GM12878 (cell line): ENCODE data around the gene EFCAB8. TPM values are rescaled to one million over a fixed set of nuclear protein-coding genes. Genes with fewer than 3 reads are reported as not detected.

Experiments
- ATAC-seq: fragments of 200-7000 bp; cut with Tn5 transposase; 3 replicates; pipeline ENCODE4 v1.9.1; 2020; ENCODE audit warnings: mild to moderate bottlenecking, moderate library complexity
- BruUV-seq: library from RNA; stranded (reverse); fragments of 400-500 nt; replicated peaks from 2 replicates; lab custom pipeline; 2021; lab: Mats Ljungman, UMichigan
- CTCF ChIA-PET: fragments of 300-600 bp; sonication (Branson Sonifier 250); formaldehyde crosslinking; extraction: SDS; loops from one replicate; lab custom pipeline; 2021; ENCODE audit warnings: inconsistent platforms; lab: Yijun Ruan, JAX
- POLR2A ChIA-PET: fragments of 350-600 bp; formaldehyde crosslinking; extraction: SDS; loops from one replicate; lab custom pipeline; 2021; ENCODE audit warnings: inconsistent platforms; lab: Charles Lee
- RAD21 ChIA-PET: fragments of 300-600 bp; sonication (Branson Sonifier 250); formaldehyde crosslinking; loops from one replicate; lab custom pipeline; 2023; ENCODE audit warnings: antibody characterized with exemption; ENCODE audit not compliant: unreplicated experiment; lab: Charles Lee
- SMC1A ChIA-PET: fragments of 300-600 bp; sonication (Branson Sonifier 250); formaldehyde crosslinking; loops from one replicate; lab custom pipeline; 2023; ENCODE audit not compliant: unreplicated experiment, uncharacterized antibody; lab: Charles Lee
- DNase-seq: peaks from one replicate; pipeline ENCODE4 v3.0.0-alpha.2; 2011; ENCODE audit warnings: low read depth, low spot score
- FAIRE-seq: peaks from 3 replicates; lab custom pipeline; 2011; peaks lifted over from hg19 to GRCh38; lab: Jason Lieb, UNC
- H2AFZ ChIP-seq: 2 replicates; pipeline ENCODE4 v1.6.0; 2011; ENCODE audit warnings: low read depth, low read length, control low read depth; ENCODE audit not compliant: control insufficient read depth
- H3K27ac ChIP-seq: 2 replicates; pipeline ENCODE4 v1.5.1; 2011; ENCODE audit warnings: control low read depth; ENCODE audit not compliant: control insufficient read depth, insufficient read depth
- H3K27me3 ChIP-seq, 2 experiments: replicated peaks in 1 of 2; 2 replicates each; pipeline versions ENCODE4 v1.6.0 to v1.6.1; 2011; ENCODE audit warnings: low read length in 1 of 2; ENCODE audit not compliant: control insufficient read depth in 2 of 2, insufficient read depth in 2 of 2
- H3K36me3 ChIP-seq, 2 experiments: 2 replicates each; pipeline ENCODE4 v1.5.1; 2011; ENCODE audit warnings: low read length in 1 of 2; ENCODE audit not compliant: control insufficient read depth in 2 of 2, insufficient read depth in 2 of 2
- H3K4me1 ChIP-seq: 2 replicates; pipeline ENCODE4 v1.6.1; 2011; ENCODE audit warnings: mild to moderate bottlenecking, low read length, moderate library complexity, mixed read lengths; ENCODE audit not compliant: control insufficient read depth, insufficient read depth
- H3K4me2 ChIP-seq: 2 replicates; pipeline ENCODE4 v1.6.0; 2011; ENCODE audit warnings: control low read depth; ENCODE audit not compliant: control insufficient read depth, insufficient read depth
- H3K4me3 ChIP-seq: fragments of 200-600 bp; sonication (generic); 2 replicates; pipeline ENCODE4 v1.5.1; 2016
- H3K79me2 ChIP-seq: 2 replicates; pipeline ENCODE4 v1.6.0; 2011; ENCODE audit warnings: low read length; ENCODE audit not compliant: control insufficient read depth, insufficient read depth
- H3K9ac ChIP-seq: 2 replicates; pipeline ENCODE4 v1.8.0; 2011; ENCODE audit warnings: low read length, control low read depth, mixed read lengths; ENCODE audit not compliant: control insufficient read depth, insufficient read depth
- H3K9me3 ChIP-seq: replicated peaks from 3 replicates; pipeline ENCODE4 v1.5.1; 2011; ENCODE audit warnings: mild to moderate bottlenecking, low read length; ENCODE audit not compliant: control insufficient read depth, insufficient read depth
- H4K20me1 ChIP-seq: 2 replicates; pipeline ENCODE4 v1.6.0; 2011; ENCODE audit not compliant: control insufficient read depth, insufficient read depth
- CBX3 ChIP-seq: fragments of 200-600 bp; sonication (generic); IDR thresholded peaks from 2 replicates; pipeline ENCODE4 v1.6.1; 2016; ENCODE audit warnings: low read depth, borderline replicate concordance
- EP300 ChIP-seq, 2 experiments: fragments of 150-350 bp in 1 of 2; IDR thresholded peaks; 2 replicates each; pipeline ENCODE4 v1.6.1; 2011 to 2012; ENCODE audit warnings: low read depth in 2 of 2, low read length in 2 of 2, borderline replicate concordance in 1 of 2, improper control_type of control experiment in 1 of 2, inconsistent platforms in 1 of 2; ENCODE audit not compliant: control insufficient read depth in 1 of 2
- JUNB ChIP-seq: IDR thresholded peaks from 2 replicates; pipeline ENCODE4 v1.6.1; 2016; ENCODE audit warnings: antibody characterized with exemption, mild to moderate bottlenecking
- KAT2A ChIP-seq: conservative IDR thresholded peaks from 2 replicates; pipeline ENCODE4 v1.6.1; 2011; ENCODE audit warnings: low read depth, low read length; ENCODE audit not compliant: control insufficient read depth
- PRDM15 ChIP-seq: fragments of 450-650 bp; formaldehyde crosslinking; IDR thresholded peaks from 2 replicates; pipeline ENCODE4 v1.4.0; 2020; ENCODE audit warnings: mild to moderate bottlenecking, moderate library complexity
- RUNX3 ChIP-seq: IDR thresholded peaks from 2 replicates; pipeline ENCODE4 v1.6.1; 2012; ENCODE audit warnings: low read length, inconsistent platforms
- TBL1XR1 ChIP-seq: IDR thresholded peaks from 2 replicates; pipeline ENCODE4 v1.6.1; 2012; ENCODE audit warnings: low read depth, low read length, improper control_type of control experiment
- ZBTB40 ChIP-seq: fragments of 450-650 bp; IDR thresholded peaks from 2 replicates; pipeline ENCODE4 v1.6.1; 2016; ENCODE audit warnings: mild to moderate bottlenecking, moderate library complexity, borderline replicate concordance
- ZNF384 ChIP-seq: IDR thresholded peaks from 2 replicates; pipeline ENCODE4 v1.6.1; 2012; ENCODE audit warnings: low read depth, mild to moderate bottlenecking, low read length, improper control_type of control experiment, borderline replicate concordance
- WGBS: methylation state at CpG from one replicate; pipeline ENCODE4 v1.1.6; 2016; ENCODE audit warnings: low lambda C conversion rate; ENCODE audit not compliant: insufficient replicate concordance, insufficient coverage; ENCODE audit errors: missing lambda C conversion rate; 5-methylcytosine and 5-hydroxymethylcytosine counted together
- in situ Hi-C: fragments of 300-500 bp; cut with MboI; formaldehyde crosslinking; loops from 9 replicates; pipeline ENCODE4 v1.14.3; 2018; ENCODE audit warnings: mixed read lengths
- intact Hi-C: fragments of 100-400 bp; cut with micrococcal nuclease; formaldehyde crosslinking; loops from one replicate; pipeline ENCODE4 v1.14.2; 2022; ENCODE audit not compliant: unreplicated experiment
- polyA plus RNA-seq, 11 experiments: library from polyadenylated mRNA; depleted of rRNA in 4 of 11; unstranded in 6 of 11; stranded (reverse) in 5 of 11; fragments of >200 nt; fragmentation: Nextera tagmentation in 4 of 11; fragmentation: Illumina TruSeq in 1 of 11; extraction: Ambion mirVana in 4 of 11; extraction: Trizol in 1 of 11; gene quantifications; 1 replicate in 1 of 11; 2 replicates in 10 of 11; pipeline versions ENCODE4 v1.2.1 to v1.2.3, GENCODE V29; 2011 to 2016; ENCODE audit warnings: inconsistent platforms in 2 of 11, missing spikeins in 2 of 11, low read depth in 1 of 11
- total RNA-seq, 4 experiments: library from RNA; depleted of rRNA in 3 of 4; stranded (reverse); fragments of >200 nt in 3 of 4; fragmentation: Illumina TruSeq in 1 of 4; extraction: Trizol in 1 of 4; gene quantifications; 2 replicates each; pipeline versions ENCODE4 v1.2.1 to v1.2.3, GENCODE V29; 2013 to 2021

Gene EFCAB8
- total and polyA plus RNA-seq, 10 of the 15 experiments (the other 5 are each of a cell fraction or from before 2014, with no cell fraction given) = 0.04 to 0.18 (median 0.06) TPM; not detected in 4

GRCh38 chr20:32980131-32980941 lies 121.6 kb downstream of the EFCAB8 start:
- ChIA-PET CTCF (no interaction called here), POLR2A (no interaction called here), RAD21 (no interaction called here), SMC1A (no interaction called here)
- Histone ChIP-seq H3K4me1 (no peaks in the 10 kb centered on the region), H3K27me3 (no peaks in the 10 kb centered on the region; a peak in 1 of 4 replicates), H3K4me3 (no peak overlapping the region), H4K20me1 (no peaks in the 10 kb centered on the region), H3K9ac (no peak overlapping the region), H3K9me3 (peaks cover 4% of the 10 kb centered on the region; the same call in 2 of the 3 replicates), H3K4me2 (no peak overlapping the region), H3K27ac (no peak overlapping the region), H2AFZ (no peak overlapping the region), H3K79me2 (no peaks in the 10 kb centered on the region), H3K36me3 (no peaks in the 10 kb centered on the region)
- FAIRE-seq = no peak
- no peak for ATAC-seq
- TF ChIP-seq JUNB (no peak), EP300 (IDR thresholded peaks at IDR 0.05; ENCODE audit: borderline replicate concordance in 1 of 2, control insufficient read depth in 1 of 2, low read depth in 2 of 2, low read length in 2 of 2) (no peak), CBX3 (no peak), RUNX3 (no peak), ZBTB40 (no peak), ZNF384 (no peak), TBL1XR1 (no peak), PRDM15 (no peak), KAT2A (no peak)
- intact Hi-C loops = no loop called here
- WGBS = 62% methylated on average over 16 of the region's 19 CpGs
- BruUV-seq = no TSS peak
- no peak for DNase-seq
- in situ Hi-C loops = no loop called here
